GM21360 (cell line): Measurements from ENCODE around the gene ZBTB47.

Source experiments
- ATAC-seq: cut with Tn5 transposase; IDR thresholded peaks from one replicate; pipeline ENCODE4 v1.9.1; 2021; ENCODE audit warnings: mild to moderate bottlenecking, moderate library complexity; ENCODE audit not compliant: unreplicated experiment

ZBTB47 gene

GRCh38 chr3:42652611-42653302 lies 740 bp upstream of the ZBTB47 start:
- peak; percentile 44 for ATAC-seq

- no peak for ATAC-seq
These were observed 266 bp upstream of the ZBTB47 start for GRCh38 chr3:42653303-42653559.

GRCh38 chr3:42654331-42655201 lies 1.1 kb downstream of the ZBTB47 start:
- no peak for ATAC-seq

- no peak for ATAC-seq
These were observed 1.9 kb downstream of the ZBTB47 start for GRCh38 chr3:42655331-42655888.

GRCh38 chr3:42655980-42656679 lies 2.6 kb downstream of the ZBTB47 start:
- ATAC-seq, result no peak

GRCh38 chr3:42656680-42657610 lies 3.4 kb downstream of the ZBTB47 start:
- no peak for ATAC-seq

GRCh38 chr3:42657675-42658074 lies 4.2 kb downstream of the ZBTB47 start:
- no peak for ATAC-seq

GRCh38 chr3:42658091-42658770 lies 4.7 kb downstream of the ZBTB47 start:
- ATAC-seq, result no peak

GRCh38 chr3:42658771-42659390 lies 5.4 kb downstream of the ZBTB47 start:
- no peak for ATAC-seq

- no peak for ATAC-seq
These were observed 6.1 kb downstream of the ZBTB47 start for GRCh38 chr3:42659451-42660130.

- no peak for ATAC-seq
These were observed 6.7 kb downstream of the ZBTB47 start for GRCh38 chr3:42660131-42660715.

- ATAC-seq, result no peak
These were observed 7.4 kb downstream of the ZBTB47 start for GRCh38 chr3:42660898-42661297.

- no peak for ATAC-seq
These were observed 8.1 kb downstream of the ZBTB47 start for GRCh38 chr3:42661593-42662022.

GRCh38 chr3:42662037-42662812 lies 8.7 kb downstream of the ZBTB47 start:
- ATAC-seq, result no peak

- ATAC-seq, result no peak
These were observed 9.5 kb downstream of the ZBTB47 start for GRCh38 chr3:42662813-42663535.

- no peak for ATAC-seq
These were observed 10.3 kb downstream of the ZBTB47 start for GRCh38 chr3:42663581-42664437.
